T follicular helper cell (primary cell): Measurements from ENCODE around the gene NF2.

Source experiments
- DNase-seq: peaks from one replicate; pipeline ENCODE4 v3.0.0-alpha.2; 2020; ENCODE audit warnings: low read depth

NF2 gene

GRCh38 chr22:29747832-29748231, 144.4 kb downstream of the NF2 start:
- DNase-seq, result no peak
